ENCODE measurements around the gene OR6S1.
"Not testable (repeated sequence)": the region's sequence is repeated elsewhere in the genome, so short reads cannot be mapped to it uniquely, and the experiment has no call there.

The OR6S1 gene

GRCh38 chr14:20680843-20681347 is 39.4 kb upstream of the OR6S1 start:
- Mint-ChIP-seq H3K27me3 (ENCODE audit: low read depth) (peaks cover under 1% of the 10 kb centered on the region), H3K4me3 (no peak overlapping the region), H3K4me1 (ENCODE audit: low read depth) (peaks cover 22% of the 10 kb centered on the region), H3K27ac (no peak overlapping the region), H3K36me3 (ENCODE audit: low read depth) (no peaks in the 10 kb centered on the region), H3K9me3 (no peaks in the 10 kb centered on the region)

GRCh38 chr14:20680363-20680762 is 38.9 kb upstream of the OR6S1 start:
- no peak overlapping the region for H3K4me3 Mint-ChIP-seq
- H3K27me3 Mint-ChIP-seq (ENCODE audit: low read depth): no peaks in the 10 kb centered on the region
- no peak overlapping the region for H3K27ac Mint-ChIP-seq
- H3K36me3 Mint-ChIP-seq (ENCODE audit: low read depth): no peaks in the 10 kb centered on the region
- no peaks in the 10 kb centered on the region for H3K9me3 Mint-ChIP-seq
- peaks cover 24% of the 10 kb centered on the region for H3K4me1 Mint-ChIP-seq (ENCODE audit: low read depth)

DNA sequence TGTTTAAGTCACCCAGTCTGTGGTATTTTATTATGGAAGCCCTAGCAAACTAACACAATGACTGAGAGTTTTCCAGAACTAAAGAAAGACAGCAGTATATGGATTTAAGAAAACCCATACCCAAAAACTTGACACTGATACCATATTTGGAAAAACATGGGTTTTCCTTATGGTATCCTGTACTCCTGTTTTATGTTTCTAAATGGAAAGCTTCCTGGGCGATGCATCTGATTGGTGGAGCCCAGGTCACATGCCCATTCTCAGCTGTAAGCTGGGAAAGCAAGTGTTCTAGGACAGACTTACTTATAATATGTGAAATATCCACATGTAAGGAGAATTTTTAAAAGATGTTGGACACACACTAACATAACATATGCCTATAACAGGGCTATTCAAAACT is 38.4 kb upstream of the OR6S1 start:
- no peaks in the 10 kb centered on the region for H3K9me3 Mint-ChIP-seq
- H3K27me3 Mint-ChIP-seq (ENCODE audit: low read depth): no peaks in the 10 kb centered on the region
- no peaks in the 10 kb centered on the region for H3K36me3 Mint-ChIP-seq (ENCODE audit: low read depth)
- no peak overlapping the region for H3K27ac Mint-ChIP-seq
- no peak overlapping the region for H3K4me3 Mint-ChIP-seq
- peaks cover 22% of the 10 kb centered on the region for H3K4me1 Mint-ChIP-seq (ENCODE audit: low read depth)

GRCh38 chr14:20676072-20676471 is 34.6 kb upstream of the OR6S1 start:
- Mint-ChIP-seq H3K4me1 (ENCODE audit: low read depth) (peaks cover 17% of the 10 kb centered on the region), H3K9me3 (no peaks in the 10 kb centered on the region), H3K27me3 (ENCODE audit: low read depth) (no peaks in the 10 kb centered on the region), H3K36me3 (ENCODE audit: low read depth) (no peaks in the 10 kb centered on the region), H3K27ac (no peak overlapping the region), H3K4me3 (no peak overlapping the region)

DNA sequence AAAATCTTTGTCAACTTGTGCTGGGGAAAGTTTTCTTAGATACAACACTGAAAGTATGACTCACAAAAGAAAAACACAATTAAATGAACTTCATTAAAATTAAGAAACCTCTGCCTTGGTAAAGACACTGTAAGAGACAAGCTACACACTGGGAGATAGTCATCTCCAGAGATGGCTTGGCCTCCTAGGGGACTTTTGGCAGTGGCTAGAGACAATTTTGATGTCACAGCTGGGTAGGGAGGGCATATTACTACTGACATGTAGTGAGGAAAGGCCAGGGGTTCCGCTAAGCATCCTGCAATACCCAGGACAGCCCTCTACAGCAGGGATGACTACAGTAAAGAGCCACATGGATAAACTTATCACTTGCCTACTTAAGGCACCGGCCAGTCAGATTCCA is 34.2 kb upstream of the OR6S1 start:
- Mint-ChIP-seq H3K9me3 (no peaks in the 10 kb centered on the region), H3K36me3 (ENCODE audit: low read depth) (no peaks in the 10 kb centered on the region), H3K4me3 (no peak overlapping the region), H3K27me3 (ENCODE audit: low read depth) (no peaks in the 10 kb centered on the region), H3K27ac (no peak overlapping the region), H3K4me1 (ENCODE audit: low read depth) (peaks cover 13% of the 10 kb centered on the region)

- Mint-ChIP-seq H3K27ac (no peak overlapping the region), H3K36me3 (ENCODE audit: low read depth) (peaks cover 5% of the 10 kb centered on the region), H3K4me3 (no peak overlapping the region)
Observed at GRCh38 chr14:20671597-20672283, 30.2 kb upstream of the OR6S1 start.

DNA sequence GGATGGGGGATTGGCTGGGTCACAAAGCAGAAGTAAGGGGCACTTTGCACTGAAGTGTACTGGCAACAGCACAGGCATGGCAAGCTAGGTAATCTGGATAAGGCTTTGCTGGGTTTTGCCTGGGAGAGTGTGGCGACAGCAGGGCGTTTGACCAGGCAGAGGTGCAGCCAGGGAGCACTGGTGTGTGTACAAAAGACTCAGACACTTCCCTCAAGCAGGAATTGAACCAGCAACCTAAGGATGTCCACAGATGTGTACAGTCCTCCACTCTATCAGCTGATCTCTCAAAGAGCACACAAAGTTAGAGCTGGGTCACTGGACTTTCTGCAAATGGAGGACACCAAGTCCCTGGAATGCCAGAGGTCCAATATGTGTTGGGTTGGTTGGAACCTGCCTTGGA is 27.5 kb upstream of the OR6S1 start:
- Mint-ChIP-seq H3K4me3 (no peak overlapping the region), H3K4me1 (ENCODE audit: low read depth) (peaks cover 22% of the 10 kb centered on the region), H3K36me3 (ENCODE audit: low read depth) (peaks cover 8% of the 10 kb centered on the region), H3K27ac (no peak overlapping the region), H3K27me3 (ENCODE audit: low read depth) (no peaks in the 10 kb centered on the region), H3K9me3 (peaks cover 7% of the 10 kb centered on the region)

More at GRCh38 chr14:20671597-20672283, 30.2 kb upstream of the OR6S1 start:
- Mint-ChIP-seq H3K9me3 (peaks cover 7% of the 10 kb centered on the region), H3K27me3 (ENCODE audit: low read depth) (no peaks in the 10 kb centered on the region), H3K4me1 (ENCODE audit: low read depth) (peaks cover 18% of the 10 kb centered on the region)

- H3K4me1 Mint-ChIP-seq (ENCODE audit: low read depth): peaks cover 31% of the 10 kb centered on the region
- peaks cover 8% of the 10 kb centered on the region for H3K36me3 Mint-ChIP-seq (ENCODE audit: low read depth)
- H3K9me3 Mint-ChIP-seq: peaks cover 7% of the 10 kb centered on the region
- H3K27ac Mint-ChIP-seq: peak overlapping the region; percentile 88
- H3K27me3 Mint-ChIP-seq (ENCODE audit: low read depth): peaks cover 3% of the 10 kb centered on the region
- peak overlapping the region; percentile 10 for H3K4me3 Mint-ChIP-seq
Observed at GRCh38 chr14:20667957-20668356, 26.5 kb upstream of the OR6S1 start.

GRCh38 chr14:20666400-20666961 is 25.0 kb upstream of the OR6S1 start:
- not testable (repeated sequence) for H3K27me3 Mint-ChIP-seq (ENCODE audit: low read depth); H3K4me3 Mint-ChIP-seq
- peak overlapping the region; percentile 22 for H3K27ac Mint-ChIP-seq

GRCh38 chr14:20662968-20663732 is 21.7 kb upstream of the OR6S1 start:
- Mint-ChIP-seq H3K4me3 (peak overlapping the region; percentile 79), H3K4me1 (ENCODE audit: low read depth) (peaks cover 31% of the 10 kb centered on the region), H3K36me3 (ENCODE audit: low read depth) (peaks cover 4% of the 10 kb centered on the region), H3K9me3 (peaks cover 3% of the 10 kb centered on the region), H3K27me3 (ENCODE audit: low read depth) (peaks cover 9% of the 10 kb centered on the region), H3K27ac (peak overlapping the region; percentile 27)

More at GRCh38 chr14:20666400-20666961, 25.0 kb upstream of the OR6S1 start:
- H3K4me1 Mint-ChIP-seq (ENCODE audit: low read depth): peaks cover 37% of the 10 kb centered on the region
- not testable (repeated sequence) for H3K36me3 Mint-ChIP-seq (ENCODE audit: low read depth); H3K9me3 Mint-ChIP-seq

DNA sequence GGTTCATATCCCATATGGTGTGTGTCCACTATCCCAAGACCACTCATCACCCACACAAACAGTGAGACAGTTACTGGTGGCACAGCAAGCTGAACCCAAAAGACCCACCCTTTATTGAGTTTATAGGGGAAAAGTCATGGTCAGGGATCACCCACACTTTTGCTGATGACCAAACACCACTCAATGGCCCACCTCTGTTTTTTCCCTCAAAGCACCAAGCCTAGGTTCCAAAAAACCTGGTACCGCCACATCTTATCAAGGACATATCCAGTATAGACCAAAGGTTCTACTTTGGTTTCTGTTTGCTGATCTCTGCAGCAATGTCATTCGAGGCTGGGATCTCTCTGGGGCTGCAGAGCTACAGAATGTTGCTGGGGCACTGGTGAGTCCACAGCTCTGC is 19.7 kb upstream of the OR6S1 start:
- H3K36me3 Mint-ChIP-seq (ENCODE audit: low read depth): no peaks in the 10 kb centered on the region
- no peaks in the 10 kb centered on the region for H3K9me3 Mint-ChIP-seq
- H3K4me1 Mint-ChIP-seq (ENCODE audit: low read depth): peaks cover 27% of the 10 kb centered on the region
- no peak overlapping the region for H3K4me3 Mint-ChIP-seq
- H3K27ac Mint-ChIP-seq: no peak overlapping the region
- H3K27me3 Mint-ChIP-seq (ENCODE audit: low read depth): peaks cover 23% of the 10 kb centered on the region

DNA sequence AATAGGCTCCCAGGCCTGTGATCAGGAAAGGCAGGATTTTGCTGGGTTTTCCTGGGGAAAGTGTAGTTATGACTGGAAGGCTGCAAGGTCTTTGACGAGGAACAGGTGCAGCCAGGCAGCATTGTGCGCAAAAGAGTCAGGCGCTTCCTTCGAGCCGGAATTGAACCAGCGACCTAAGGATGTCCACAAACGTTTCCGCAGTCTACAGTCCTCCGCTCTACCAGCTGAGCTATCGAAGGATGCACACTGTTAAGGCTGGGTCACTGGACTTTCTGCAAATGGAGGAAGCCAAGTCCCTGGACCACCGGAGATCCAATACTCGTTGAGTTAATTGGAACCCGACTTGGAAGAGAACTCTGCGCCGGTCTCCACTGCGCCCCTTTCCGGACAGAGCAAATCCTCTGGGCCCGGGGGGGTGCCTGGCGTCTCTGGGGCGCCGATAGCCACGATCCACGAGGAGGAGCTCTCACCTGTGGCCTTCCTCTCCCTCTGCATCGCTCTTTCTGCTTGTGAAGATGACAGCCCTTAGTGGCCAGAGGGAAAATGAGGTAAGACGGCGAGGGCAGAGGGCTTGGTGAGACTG is 18.4 kb upstream of the OR6S1 start:
- peaks cover 36% of the 10 kb centered on the region for H3K27me3 Mint-ChIP-seq (ENCODE audit: low read depth)
- H3K36me3 Mint-ChIP-seq (ENCODE audit: low read depth): no peaks in the 10 kb centered on the region
- H3K4me1 Mint-ChIP-seq (ENCODE audit: low read depth): peaks cover 27% of the 10 kb centered on the region
- H3K4me3 Mint-ChIP-seq: no peak overlapping the region
- no peaks in the 10 kb centered on the region for H3K9me3 Mint-ChIP-seq
- H3K27ac Mint-ChIP-seq: no peak overlapping the region

DNA sequence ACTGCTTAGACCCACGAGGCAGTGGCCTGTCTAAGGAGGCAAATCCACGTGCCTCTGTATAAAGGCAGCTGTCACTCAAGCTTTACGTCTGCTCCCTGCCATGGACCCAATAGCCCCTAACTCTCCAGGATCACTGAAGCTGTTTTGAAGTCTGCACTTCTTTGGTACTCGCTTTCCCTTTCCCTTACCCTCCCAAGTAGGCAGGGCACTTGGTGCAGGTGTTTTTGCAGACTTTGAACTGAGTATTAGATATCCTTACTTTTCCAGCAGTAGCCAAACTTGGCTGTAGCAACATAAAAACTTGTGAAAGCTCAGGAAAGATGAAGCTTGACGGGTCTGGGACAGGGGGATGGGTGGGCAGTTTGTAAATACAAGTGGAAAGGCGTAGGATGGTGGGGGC is 17.8 kb upstream of the OR6S1 start:
- Mint-ChIP-seq H3K4me3 (no peak overlapping the region), H3K27me3 (ENCODE audit: low read depth) (peaks cover 40% of the 10 kb centered on the region), H3K9me3 (no peaks in the 10 kb centered on the region), H3K36me3 (ENCODE audit: low read depth) (no peaks in the 10 kb centered on the region), H3K4me1 (ENCODE audit: low read depth) (peaks cover 26% of the 10 kb centered on the region), H3K27ac (no peak overlapping the region)

- Mint-ChIP-seq H3K36me3 (ENCODE audit: low read depth) (no peaks in the 10 kb centered on the region), H3K27ac (no peak overlapping the region), H3K4me1 (ENCODE audit: low read depth) (peaks cover 27% of the 10 kb centered on the region), H3K9me3 (no peaks in the 10 kb centered on the region), H3K27me3 (ENCODE audit: low read depth) (peaks cover 50% of the 10 kb centered on the region), H3K4me3 (no peak overlapping the region)
Observed at GRCh38 chr14:20658246-20658645, 16.8 kb upstream of the OR6S1 start.

Data from T-helper 1 cell treated with Interleukin-12 subunit alpha and Interleukin-12 subunit beta and Interleukin-4 antibody, amounts not matched to agents 30 μg/mL and 1 μg/mL, for 36 hours (primary cell).